K562 (cell line): ENCODE measurements around the gene CSF2. TPM values are rescaled to one million over a fixed set of nuclear protein-coding genes. Genes with fewer than 3 reads are reported as not detected.

Source experiments
- ATAC-seq: fragments of 200-7000 bp; cut with Tn5 transposase; 3 replicates; pipeline ENCODE4 v1.9.1; 2020; ENCODE audit warnings: moderate library complexity
- BruUV-seq: library from RNA; stranded (reverse); fragments of 400-500 nt; replicated peaks from 2 replicates; lab custom pipeline; 2021; lab: Mats Ljungman, UMichigan
- CTCF ChIA-PET: fragments of 300-600 bp; formaldehyde crosslinking; extraction: SDS; loops from one replicate; lab custom pipeline; 2021; ENCODE audit warnings: low intra/inter-chr PET ratio; lab: Yijun Ruan, JAX
- POLR2A ChIA-PET: fragments of 300-600, 350-650 bp; sonication (Branson Sonifier 250); formaldehyde crosslinking; extraction: SDS; loops from one replicate; lab custom pipeline; 2021; ENCODE audit warnings: antibody characterized with exemption, inconsistent platforms; lab: Yijun Ruan, JAX
- DNase-seq, 4 experiments: peaks; one replicate each; pipeline versions ENCODE4 v3.0.0 to v3.0.0-alpha.2; 2011 to 2018; ENCODE audit warnings: low spot score in 3 of 4, mixed read lengths in 3 of 4; ENCODE audit errors: extremely low read depth in 1 of 4
- FAIRE-seq: peaks from 2 replicates; lab custom pipeline; 2011; peaks lifted over from hg19 to GRCh38; lab: Jason Lieb, UNC
- H2AFZ ChIP-seq: 2 replicates; pipeline ENCODE4 v1.6.0; 2011; ENCODE audit warnings: low read depth, low read length, control low read depth, inconsistent platforms
- H3K27ac ChIP-seq: fragments of 200-600 bp; 3 replicates; pipeline ENCODE4 v1.8.0; 2011; ENCODE audit warnings: low read depth, mild to moderate bottlenecking, control low read depth, inconsistent platforms, low read length, moderate library complexity, mixed read lengths; ENCODE audit errors: extremely low read depth
- H3K27me3 ChIP-seq, 2 experiments: fragments of 300-600 bp in 1 of 2; 2 replicates in 1 of 2; 3 replicates in 1 of 2; pipeline versions ENCODE4 v1.6.0 to v1.8.0; 2011; ENCODE audit warnings: inconsistent platforms in 2 of 2, low read length in 2 of 2, mild to moderate bottlenecking in 1 of 2, mixed read lengths in 1 of 2, moderate library complexity in 1 of 2; ENCODE audit not compliant: control insufficient read depth in 2 of 2, insufficient read depth in 2 of 2
- H3K36me3 ChIP-seq: fragments of 300-600 bp; 3 replicates; pipeline ENCODE4 v1.8.0; 2011; ENCODE audit warnings: mild to moderate bottlenecking, low read length, inconsistent platforms; ENCODE audit not compliant: control insufficient read depth, insufficient read depth
- H3K4me1 ChIP-seq, 2 experiments: fragments of 200-600 bp in 1 of 2; replicated peaks in 1 of 2; 2 replicates in 1 of 2; 3 replicates in 1 of 2; pipeline versions ENCODE4 v1.5.1 to v1.8.0; 2011; ENCODE audit warnings: inconsistent platforms in 2 of 2, low read length in 2 of 2, mild to moderate bottlenecking in 1 of 2, mixed read lengths in 1 of 2, moderate library complexity in 1 of 2; ENCODE audit not compliant: control insufficient read depth in 2 of 2, insufficient read depth in 2 of 2
- H3K4me2 ChIP-seq: 2 replicates; pipeline ENCODE4 v1.6.1; 2011; ENCODE audit warnings: low read length, control low read depth, inconsistent platforms, mixed read lengths; ENCODE audit not compliant: insufficient read depth
- H3K4me3 ChIP-seq: fragments of 200-600 bp; sonication (generic), shearing (Covaris generic); 2 replicates; pipeline ENCODE4 v1.5.1; 2016; ENCODE audit warnings: control low read depth, inconsistent platforms
- H3K79me2 ChIP-seq: fragments of 200-600 bp; 3 replicates; pipeline ENCODE4 v1.8.0; 2011; ENCODE audit warnings: low read length, inconsistent platforms; ENCODE audit not compliant: control insufficient read depth, insufficient read depth
- H3K9ac ChIP-seq, 2 experiments: 2 replicates each; pipeline versions ENCODE4 v1.6.0 to v1.6.1; 2011; ENCODE audit warnings: low read depth in 2 of 2, low read length in 2 of 2, control low read depth in 1 of 2, inconsistent platforms in 1 of 2, mild to moderate bottlenecking in 1 of 2, mixed read lengths in 1 of 2; ENCODE audit not compliant: insufficient read depth in 1 of 2
- H3K9me1 ChIP-seq: one replicate; pipeline ENCODE4 v1.6.0; 2011; ENCODE audit warnings: inconsistent platforms, mild to moderate bottlenecking, low read length, moderate library complexity; ENCODE audit not compliant: control insufficient read depth, insufficient read depth
- H3K9me3 ChIP-seq: replicated peaks from 2 replicates; pipeline ENCODE4 v1.5.1; 2011; ENCODE audit warnings: low read depth, low read length, inconsistent platforms; ENCODE audit not compliant: control insufficient read depth, insufficient read depth
- H4K20me1 ChIP-seq: replicated peaks from 2 replicates; pipeline ENCODE4 v1.6.1; 2011; ENCODE audit warnings: low read length, inconsistent platforms, mixed read lengths; ENCODE audit not compliant: control insufficient read depth, insufficient read depth
- CSDE1 ChIP-seq, 2 experiments: fragments of 450-650 bp; IDR thresholded peaks; 2 replicates each; pipeline ENCODE4 v1.6.1; 2016; ENCODE audit warnings: mild to moderate bottlenecking in 1 of 2
- DACH1 ChIP-seq: fragments of 450-650 bp; IDR thresholded peaks from 2 replicates; pipeline ENCODE4 v1.6.1; 2018; ENCODE audit not compliant: partially characterized antibody
- MNT ChIP-seq, 2 experiments: fragments of 450-650 bp; conservative IDR thresholded peaks; 2 replicates each; pipeline ENCODE4 v1.6.1; 2017; ENCODE audit warnings: mild to moderate bottlenecking in 2 of 2, moderate library complexity in 2 of 2
- in situ Hi-C: fragments of 300-500 bp; cut with MboI; formaldehyde crosslinking; loops from 4 replicates; pipeline ENCODE4 v1.15.0; 2018; ENCODE audit warnings: inconsistent platforms, mixed read lengths
- intact Hi-C: fragments of 100-400 bp; cut with micrococcal nuclease; formaldehyde crosslinking; loops from 2 replicates; pipeline ENCODE4 v1.14.2; 2022
- polyA plus RNA-seq, 8 experiments: library from polyadenylated mRNA; depleted of rRNA in 4 of 8; stranded (reverse) in 5 of 8; unstranded in 3 of 8; fragments of >200 nt; fragmentation: Nextera tagmentation in 2 of 8; fragmentation: Illumina TruSeq in 1 of 8; extraction: Ambion mirVana in 2 of 8; extraction: Trizol in 1 of 8; gene quantifications; 2 replicates each; pipeline versions ENCODE4 v1.2.1 to v1.2.3, GENCODE V29; 2011 to 2014; ENCODE audit warnings: inconsistent platforms in 1 of 8, missing spikeins in 1 of 8
- total RNA-seq, 7 experiments: library from RNA; depleted of rRNA in 6 of 7; stranded (reverse); fragments of >200 nt in 6 of 7; fragmentation: Illumina TruSeq in 2 of 7; extraction: Trizol in 2 of 7; gene quantifications; 2 replicates each; pipeline versions ENCODE4 v1.2.1 to v1.2.3, GENCODE V29; 2011 to 2021; ENCODE audit warnings: low replicate concordance in 1 of 7

The CSF2 gene
- total and polyA plus RNA-seq, 9 of the 15 experiments (the other 6 are each of a cell fraction or from before 2014, with no cell fraction given), result 0.25 to 0.29 TPM; not detected in 7

- peak in 1 of 2 experiments; percentile 77; a peak in 2 of 4 replicates for TF ChIP-seq MNT (conservative IDR thresholded peaks at IDR 0.05)
- TF ChIP-seq, all 486 proteins: peak for 179
These were observed 24.6 kb downstream of the CSF2 start (continued) for GRCh38 chr5:132098151-132098594.

- POLR2A ChIA-PET, result no interaction called here
- Histone ChIP-seq H3K4me2 (no peak overlapping the region), H3K9me3 (no peaks in the 10 kb centered on the region), H3K27ac (no peak overlapping the region), H3K9me1 (no peaks in the 10 kb centered on the region), H3K4me3 (no peak overlapping the region), H3K27me3 (no peaks in the 10 kb centered on the region), H3K79me2 (no peaks in the 10 kb centered on the region; the same call in 2 of the 3 replicates), H3K36me3 (no peaks in the 10 kb centered on the region), H3K9ac (no peak overlapping the region), H2AFZ (no peak overlapping the region), H4K20me1 (peaks cover 8% of the 10 kb centered on the region; the same call in 1 of the 2 replicates), H3K4me1 (peaks cover 28 to 54% of the 10 kb centered on the region in 2 experiments)
- BruUV-seq, result no TSS peak
- TF ChIP-seq CSDE1 (IDR thresholded peaks at IDR 0.05), result no peak
- peak; percentile 0 for TF ChIP-seq DACH1
- no peak for FAIRE-seq
- intact Hi-C loops (loop anchor here (2.0 kb wide), 1 partner anchor 78 kb away; no protein-coding TSS in a partner anchor), in situ Hi-C loops (no loop called here)
- no peak for DNase-seq
- no peak for ATAC-seq
- CTCF ChIA-PET, result no interaction called here
These were observed 25.0 kb downstream of the CSF2 start for GRCh38 chr5:132098621-132099020.
